Hepatic stellate cell (primary cell): Measurements from ENCODE around the gene BHMT.
"Not testable (repeated sequence)": the region's sequence is repeated elsewhere in the genome, so short reads cannot be mapped to it uniquely, and the experiment has no call there.

Experiments used
- DNase-seq: peaks from one replicate; pipeline ENCODE4 v3.0.0; 2011; ENCODE audit warnings: low spot score

Gene BHMT

DNA sequence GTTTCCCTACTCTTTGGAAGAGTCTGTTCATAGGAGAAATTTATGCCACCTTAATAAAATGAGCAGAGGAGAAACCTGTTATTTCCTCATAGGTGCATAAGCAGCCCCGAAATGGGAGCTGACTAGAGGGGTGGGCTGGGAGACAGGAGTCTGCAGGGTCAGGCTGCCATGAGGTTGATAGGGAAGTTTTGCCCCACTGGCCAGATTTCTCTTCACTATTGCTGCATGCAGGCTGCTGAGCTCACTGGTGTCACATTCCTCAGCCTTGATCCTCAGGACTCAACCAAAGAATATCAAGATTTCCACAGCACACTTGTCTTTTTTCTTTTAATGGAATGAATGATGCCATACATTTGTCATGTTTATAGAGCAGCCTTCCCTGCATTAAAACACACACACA is 60.7 kb downstream of the BHMT start:
- DNase-seq = no peak

DNA sequence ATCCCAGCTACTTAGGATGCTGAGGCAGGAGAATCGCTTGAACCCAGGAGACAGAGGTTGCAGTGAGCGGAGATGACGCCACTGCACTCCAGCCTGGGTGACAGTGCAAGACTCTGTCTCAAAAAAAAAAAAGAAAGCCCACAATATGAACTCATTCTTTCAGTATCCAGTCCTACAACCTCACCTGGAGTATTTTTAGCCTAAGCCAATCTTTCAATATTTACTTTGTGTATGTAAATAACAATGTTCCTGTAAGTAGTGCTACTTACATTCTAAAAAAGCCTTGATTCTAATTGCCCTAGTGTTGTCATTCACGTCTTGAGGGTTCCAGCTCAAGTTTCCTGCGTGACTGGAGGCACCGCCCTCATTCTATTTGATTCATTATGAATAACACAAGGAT is 62.0 kb downstream of the BHMT start:
- no peak for DNase-seq

DNA sequence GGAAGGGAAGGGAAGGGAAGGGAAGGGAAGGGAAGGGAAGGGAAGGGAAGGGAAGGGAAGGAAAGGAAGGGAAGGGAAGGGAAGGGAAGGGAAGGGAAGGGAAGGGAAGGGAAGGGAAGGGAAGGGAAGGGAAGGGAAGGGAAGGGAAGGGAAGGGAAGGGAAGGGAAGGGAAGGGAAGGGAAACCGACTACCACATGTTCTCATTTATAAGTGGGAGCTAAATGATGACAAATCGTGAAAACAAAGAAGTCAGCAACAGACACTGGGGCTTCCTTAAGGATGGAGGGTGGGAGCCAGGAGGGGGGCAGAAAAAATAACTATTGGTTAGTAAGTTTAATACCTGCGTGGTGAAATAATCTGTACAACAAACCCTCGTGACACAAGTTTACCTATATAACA is 68.8 kb downstream of the BHMT start:
- DNase-seq = not testable (repeated sequence)

DNA sequence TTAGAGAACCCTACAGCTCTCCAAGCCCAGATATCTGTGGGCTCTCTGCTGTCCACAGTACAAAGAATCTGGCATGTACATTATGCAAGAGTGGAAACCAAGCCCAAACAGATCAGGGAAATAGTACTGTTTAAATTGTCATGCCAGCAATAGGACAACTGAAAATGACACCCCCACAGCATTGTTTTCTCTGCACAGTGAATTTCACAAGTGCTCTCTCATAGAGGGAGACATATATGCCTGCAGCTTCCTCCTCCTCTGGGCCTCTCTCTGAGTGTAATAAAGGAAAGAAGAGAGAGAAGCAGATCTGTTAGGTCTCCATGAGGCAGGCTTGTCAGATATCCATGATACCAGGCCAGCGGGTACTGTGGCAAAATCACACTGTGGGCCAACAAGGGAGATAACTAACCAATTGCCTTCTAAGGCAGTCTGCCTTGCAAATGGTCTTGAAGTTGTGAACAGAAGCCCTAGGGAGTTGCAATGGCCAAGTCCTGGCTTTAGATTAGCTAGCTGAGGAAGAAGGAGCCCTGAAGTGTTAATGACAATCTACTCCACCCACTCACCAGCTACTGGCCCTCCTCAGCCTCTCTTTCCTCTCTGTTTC is 69.9 kb downstream of the BHMT start:
- no peak for DNase-seq
